ENCODE measurements around the gene C19orf73. TPM values are rescaled to one million over a fixed set of nuclear protein-coding genes. Genes with fewer than 3 reads are reported as not detected.
"Not testable (repeated sequence)": the region's sequence is repeated elsewhere in the genome, so short reads cannot be mapped to it uniquely, and the experiment has no call there.

The C19orf73 gene
- total RNA-seq, 1 donor from 2014 or later = 1.3 TPM

DNA sequence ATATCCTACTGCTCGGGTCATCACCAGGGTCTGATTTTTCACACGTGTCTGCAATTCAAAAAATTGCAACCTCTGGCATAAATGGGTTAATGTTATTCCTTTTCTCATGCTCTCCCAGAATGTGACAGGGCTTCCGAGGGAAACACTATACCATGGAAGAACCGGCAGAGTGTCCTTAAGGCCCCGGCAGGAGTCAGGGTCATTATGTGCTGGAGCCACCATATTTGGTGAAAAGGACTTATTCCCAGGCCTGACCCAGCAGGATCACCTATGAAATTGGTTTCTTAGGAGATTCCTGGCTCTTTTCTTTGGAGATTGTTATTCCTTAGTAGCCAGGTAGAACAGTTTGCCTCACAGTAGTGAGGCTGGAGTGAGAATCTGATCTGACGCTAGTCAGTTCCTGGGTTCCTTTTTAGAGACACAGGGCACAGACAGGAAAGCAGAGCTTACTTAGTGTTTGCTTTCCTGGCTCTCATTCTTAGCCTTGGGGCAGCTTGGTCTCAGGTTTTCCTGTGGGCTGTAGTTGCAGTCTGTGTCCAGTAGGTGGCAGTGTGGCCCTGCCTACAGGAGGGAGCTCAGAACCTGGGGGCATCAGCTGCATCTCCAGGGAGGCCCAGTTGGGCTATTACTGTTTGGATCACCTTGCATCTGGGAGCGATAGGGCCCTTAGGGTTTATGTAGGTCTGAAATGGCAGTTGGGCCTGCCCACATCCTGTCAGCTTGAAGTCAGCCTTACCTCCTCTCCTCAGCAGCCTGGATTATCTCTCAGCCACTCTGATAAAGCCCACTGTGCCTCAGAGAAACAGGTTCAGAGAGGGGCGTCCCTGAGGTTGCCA, 21.3 kb downstream of the C19orf73 start:
- ATAC-seq = peak; percentile 89

DNA sequence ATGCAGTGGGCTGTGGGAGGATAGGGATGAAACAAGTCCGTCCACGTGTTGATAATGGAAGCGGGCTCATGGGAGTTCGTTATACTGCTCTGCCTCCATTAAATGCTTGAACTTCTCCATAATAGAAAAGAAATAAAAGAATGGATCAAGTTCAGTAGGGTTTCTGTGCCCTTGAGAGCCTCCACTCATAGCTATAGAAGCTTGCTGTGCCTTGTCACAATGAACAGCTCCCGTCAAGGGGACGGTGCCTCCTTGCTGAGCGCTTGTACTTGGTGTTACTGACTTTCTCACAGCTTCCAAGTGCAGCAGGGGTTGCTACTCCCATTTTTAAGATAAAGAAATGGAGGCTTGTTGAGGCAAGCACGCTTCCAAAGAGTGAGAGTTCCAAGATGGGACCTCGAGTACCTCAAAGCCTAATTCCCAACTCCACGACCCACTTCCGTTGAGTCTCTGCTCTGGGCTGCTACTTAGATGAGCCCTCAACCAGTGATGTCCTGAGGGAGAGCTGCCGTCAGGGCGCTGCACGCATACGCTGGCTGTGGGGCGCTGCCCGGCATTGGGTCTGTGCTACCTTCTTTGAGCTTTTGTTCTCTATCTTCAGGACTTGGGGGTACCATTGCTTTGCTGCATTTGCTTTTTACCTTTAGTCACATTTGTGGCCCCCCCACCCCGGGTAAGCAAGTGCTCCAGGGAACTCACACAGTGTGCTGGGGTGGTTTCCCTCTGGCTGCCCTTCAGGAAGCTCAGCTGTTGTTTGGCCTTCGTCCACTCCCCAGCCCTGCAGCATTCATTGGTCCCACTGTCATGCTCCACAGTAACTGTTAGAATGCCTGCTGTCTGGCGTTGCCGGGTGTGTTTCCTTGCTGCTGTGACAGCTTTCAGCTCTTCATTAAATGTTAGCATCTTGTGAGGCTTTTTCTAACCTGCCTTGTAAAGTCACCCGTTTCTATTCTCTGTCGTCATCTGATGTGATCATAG, 24.1 kb downstream of the C19orf73 start:
- no peak for ATAC-seq

DNA sequence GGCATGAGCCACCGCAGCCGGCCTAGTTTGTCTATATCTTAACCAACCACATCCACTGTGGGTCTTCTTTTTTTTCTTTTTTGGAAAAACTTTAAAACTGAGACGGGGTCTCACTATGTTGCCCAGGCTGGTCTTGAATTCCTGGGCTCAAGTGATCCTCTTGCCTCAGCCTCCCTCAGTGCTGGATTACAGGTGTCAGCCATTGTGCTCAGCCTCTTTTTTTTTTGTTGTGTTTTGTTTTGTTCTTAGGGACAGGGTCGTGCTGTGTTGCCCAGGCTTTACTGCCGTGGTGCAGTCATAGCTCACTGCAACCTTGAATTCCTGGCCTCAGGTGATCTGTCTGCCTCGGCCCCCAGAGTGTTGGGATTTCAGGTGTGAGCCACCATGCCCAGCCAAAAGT, 26.3 kb downstream of the C19orf73 start:
- no peak for ATAC-seq

DNA sequence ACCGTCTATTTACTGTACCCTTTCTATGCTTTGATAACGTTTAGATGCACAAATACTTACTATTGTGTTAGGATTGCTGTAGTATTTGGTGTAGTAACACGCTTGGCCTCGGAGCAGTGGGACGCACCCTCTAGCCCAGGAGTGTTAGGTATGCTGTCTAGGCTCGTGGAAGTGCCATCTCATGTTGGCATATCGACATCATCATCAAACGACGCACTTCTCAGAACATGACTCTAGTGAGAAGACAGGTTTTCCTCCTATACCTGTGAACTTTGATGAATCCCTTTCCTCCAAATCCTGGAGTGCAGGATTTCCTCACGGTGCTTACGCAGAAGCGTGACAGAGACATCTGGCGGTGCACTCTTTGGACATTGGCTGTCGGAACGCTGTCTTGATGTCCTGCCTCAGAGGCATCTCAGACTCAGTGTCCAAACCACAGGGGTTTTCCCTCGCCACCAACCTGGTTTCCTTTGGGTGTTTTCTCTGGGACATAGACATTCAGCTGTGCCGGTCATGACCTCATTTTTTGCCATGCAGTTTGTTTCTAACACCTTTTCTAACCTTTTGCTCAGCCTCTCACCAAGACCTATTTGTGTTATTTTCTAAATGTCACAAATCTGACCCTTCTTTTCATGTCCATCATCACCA, 27.4 kb downstream of the C19orf73 start:
- no peak for ATAC-seq

DNA sequence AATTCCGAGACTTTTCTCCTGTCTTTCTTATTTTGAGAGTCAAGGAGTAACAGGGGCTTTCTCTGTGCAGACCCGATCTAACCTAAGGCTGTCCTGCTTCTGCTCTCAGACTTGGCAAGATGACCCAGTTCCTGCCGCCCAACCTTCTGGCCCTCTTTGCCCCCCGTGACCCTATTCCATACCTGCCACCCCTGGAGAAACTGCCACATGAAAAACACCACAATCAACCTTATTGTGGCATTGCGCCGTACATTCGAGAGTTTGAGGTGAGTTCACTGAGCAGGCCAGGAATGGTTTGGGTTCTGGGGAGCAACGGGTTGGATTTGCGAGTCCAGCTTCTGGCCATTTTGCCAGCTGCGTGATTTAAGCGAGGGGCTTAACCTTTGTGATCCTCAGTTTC, 32.6 kb downstream of the C19orf73 start:
- ATAC-seq = no peak

DNA sequence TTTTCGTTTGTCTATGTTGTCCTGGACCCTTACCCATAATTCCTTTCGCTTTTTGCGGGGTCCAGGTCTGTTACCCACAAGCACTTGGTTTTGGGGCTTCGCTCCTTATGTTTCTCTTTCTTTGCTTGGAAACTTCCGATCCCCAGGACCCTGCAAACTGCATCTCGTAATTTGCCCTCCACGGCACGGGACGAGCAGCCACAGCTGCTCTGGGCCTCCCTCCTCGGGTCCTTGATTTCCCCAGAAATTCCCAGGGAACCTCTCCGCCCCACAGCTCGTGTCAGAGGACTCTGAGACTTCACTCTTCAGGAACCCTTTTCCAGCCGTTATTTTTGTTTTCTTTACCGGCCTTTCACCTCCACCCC, 33.1 kb downstream of the C19orf73 start:
- no peak for ATAC-seq

DNA sequence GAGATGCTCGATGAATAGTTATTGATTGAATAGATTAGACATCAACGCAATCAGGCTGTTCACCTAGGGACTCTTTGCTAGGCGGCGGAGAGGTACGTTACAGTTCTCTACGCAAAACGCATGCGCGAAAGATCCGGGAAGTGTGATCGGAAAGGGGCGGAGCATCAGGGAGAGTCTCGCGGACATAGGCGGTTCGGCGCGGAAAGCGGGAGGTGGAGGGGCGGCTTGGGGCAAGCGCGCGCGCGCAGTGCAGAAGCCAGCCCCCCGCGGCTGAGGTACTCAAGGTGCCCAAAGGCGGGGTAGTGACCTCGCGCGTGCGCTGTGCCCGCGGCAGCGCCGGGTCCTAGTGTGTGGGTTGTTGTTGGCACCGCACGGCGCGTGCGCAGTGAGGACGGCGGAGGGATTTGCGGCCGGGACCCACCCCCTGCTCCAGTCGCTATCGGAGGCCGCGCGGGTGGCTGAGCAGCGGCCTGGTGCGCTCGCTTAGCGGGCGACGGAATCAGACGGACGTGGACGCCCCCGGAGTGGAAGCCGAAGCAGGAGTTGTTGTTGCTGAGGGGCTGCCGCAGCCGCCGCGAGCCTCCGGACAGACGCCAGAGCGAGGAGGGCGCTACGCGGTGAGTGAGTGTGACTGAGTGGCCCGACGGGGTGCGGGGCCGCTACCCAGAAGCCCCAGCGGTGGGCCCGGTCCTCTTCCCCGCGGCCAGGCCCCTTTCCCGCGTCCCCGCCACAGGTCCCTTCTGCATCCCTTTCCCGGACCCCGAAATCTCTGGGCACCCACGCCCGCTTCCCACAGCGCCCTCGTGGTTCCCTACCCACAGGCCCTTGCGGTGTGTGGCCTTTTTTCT, 33.7 kb downstream of the C19orf73 start, which contains the start of gene SNRNP70:
SNRNP70 (plus strand) TSS at position 432 of the 848 bp plus-strand sequence. CDS start 964 bp downstream, outside the sequence.
- ATAC-seq = peak; percentile 98

DNA sequence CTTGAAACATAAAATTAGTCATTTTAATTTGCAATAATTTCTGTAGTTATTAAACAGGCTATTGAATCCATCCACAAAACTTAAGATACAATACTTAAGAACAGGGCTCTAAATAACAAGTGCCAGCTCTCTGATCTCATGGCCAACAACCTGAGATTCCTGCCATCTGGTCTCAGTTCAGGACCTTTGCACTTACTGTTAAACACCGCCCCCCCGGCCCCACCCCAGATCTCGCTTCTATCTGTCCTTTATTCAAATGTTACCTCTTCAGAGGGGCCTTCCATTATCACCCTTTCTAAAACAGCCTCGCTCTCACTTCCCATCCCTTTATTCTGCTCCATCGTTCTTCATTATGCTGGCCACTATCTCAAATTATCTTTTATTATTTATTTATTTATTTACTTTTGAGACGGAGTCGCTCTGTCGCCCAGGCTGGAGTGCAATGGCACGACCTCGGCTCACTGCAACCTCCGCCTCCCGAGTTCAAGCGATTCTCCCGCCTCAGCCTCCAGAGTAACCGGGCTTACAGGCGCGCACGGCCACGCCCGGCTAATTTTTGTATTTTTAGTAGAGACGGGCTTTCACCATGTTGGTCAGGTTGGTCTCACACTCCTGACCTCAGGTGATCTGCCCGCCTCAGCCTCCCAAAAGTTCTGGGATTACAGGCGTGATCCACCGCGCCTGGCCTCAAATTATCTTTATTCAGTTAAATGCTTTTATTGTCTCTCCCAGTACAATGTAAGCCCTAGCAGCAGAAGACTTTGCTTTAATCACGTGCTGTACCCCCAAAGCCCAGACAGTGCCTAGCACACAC, 34.5 kb downstream of the C19orf73 start:
- ATAC-seq = no peak

DNA sequence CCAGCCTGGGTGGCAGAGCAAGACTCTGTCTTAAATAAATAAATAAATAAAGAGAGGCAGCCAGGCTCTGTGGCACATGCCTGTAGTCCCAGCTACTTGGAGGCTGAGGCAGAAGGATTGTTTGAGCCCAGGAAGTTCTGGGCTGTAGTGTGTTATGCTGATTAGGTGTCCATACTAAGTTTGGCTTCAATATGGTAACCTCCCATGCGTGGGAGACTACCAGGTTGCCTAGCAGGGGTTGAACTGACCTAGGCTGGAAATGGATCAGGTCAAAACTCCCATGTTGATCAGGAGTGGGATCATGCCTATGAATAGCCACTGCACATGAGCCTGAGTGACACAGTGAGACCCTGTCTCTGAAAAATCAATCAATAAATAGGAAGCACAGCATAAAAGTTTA, 37.7 kb downstream of the C19orf73 start:
- ATAC-seq = no peak

DNA sequence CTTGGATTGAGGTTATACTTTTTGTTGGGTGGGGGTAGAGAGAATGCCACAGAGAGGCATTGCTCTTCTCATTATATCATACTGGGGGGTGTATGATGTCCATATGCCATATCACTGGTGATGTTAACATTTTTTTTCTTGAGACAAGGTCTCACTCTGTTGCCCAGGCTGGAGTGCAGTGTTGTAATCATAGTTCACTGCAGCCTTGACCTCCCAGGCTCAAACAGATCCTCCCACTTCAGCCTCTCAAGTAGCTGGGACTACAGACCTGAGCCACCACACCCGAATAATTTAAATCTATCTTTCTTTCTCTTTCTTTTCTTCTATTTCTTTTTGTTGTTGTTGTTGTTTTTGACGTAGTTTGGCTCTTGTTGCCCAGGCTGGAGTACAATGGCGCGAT, 38.6 kb downstream of the C19orf73 start:
- ATAC-seq = no peak

DNA sequence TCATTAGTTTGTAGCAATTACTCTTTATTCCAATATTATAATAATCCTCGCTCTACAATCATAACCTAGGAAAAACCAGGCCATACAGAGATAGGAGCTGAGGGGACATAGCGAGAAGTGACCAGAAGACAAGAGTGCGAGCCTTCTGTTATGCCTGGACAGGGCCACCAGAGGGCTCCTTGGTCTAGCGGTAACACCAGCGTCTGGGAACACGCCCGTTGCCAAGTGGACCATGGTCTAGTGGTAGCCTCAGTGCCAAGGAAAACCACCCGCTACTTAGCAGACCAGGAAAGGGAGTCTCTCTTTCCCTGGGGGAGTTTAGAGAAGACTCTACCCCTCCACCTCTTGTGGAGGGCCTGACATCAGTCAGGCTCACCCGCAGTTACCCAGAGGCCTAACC, 44.1 kb downstream of the C19orf73 start:
- ATAC-seq = not testable (repeated sequence)

DNA sequence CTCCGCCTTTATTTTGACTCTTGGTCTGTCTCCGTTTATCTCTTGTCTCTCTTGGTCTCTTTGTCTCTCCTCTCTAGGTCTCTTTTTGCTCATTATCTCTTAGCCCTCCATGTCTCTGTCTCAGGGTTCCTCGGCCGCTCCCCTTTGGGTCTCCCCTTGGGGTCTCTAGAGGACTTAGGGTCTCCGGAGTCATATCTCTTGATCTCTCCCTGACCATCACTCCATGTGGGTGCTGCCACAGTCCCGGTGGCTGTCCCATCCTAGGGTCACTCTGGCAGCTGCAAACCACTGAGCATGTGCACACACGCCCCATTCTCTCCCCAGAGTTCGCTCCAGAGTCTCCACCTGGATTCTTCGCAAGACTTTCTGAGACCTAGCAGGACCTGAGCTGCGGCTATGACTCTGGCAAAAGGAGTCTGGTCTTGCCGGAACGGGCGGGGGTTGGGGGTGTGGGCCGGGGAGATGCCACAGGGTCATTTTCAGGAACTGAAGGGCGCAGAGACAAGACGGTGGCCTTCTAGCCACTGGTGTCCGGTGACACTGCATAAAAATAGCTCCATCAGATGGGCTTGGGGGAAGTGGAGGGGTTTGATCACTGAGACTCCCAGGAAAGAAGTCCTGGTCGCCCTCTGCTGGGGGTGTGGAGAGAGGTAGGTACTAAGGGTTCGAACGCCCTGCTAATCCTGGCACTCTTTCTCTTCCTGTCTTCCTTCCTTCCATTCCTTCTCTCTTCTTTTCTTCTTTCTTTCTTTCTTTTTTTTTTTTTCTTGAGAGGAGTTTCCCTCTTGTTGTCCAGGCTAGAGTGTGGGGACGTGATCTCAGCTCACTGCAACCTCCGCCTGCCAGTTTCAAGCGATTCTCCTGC, 45.2 kb downstream of the C19orf73 start:
- ATAC-seq = peak; percentile 21

DNA sequence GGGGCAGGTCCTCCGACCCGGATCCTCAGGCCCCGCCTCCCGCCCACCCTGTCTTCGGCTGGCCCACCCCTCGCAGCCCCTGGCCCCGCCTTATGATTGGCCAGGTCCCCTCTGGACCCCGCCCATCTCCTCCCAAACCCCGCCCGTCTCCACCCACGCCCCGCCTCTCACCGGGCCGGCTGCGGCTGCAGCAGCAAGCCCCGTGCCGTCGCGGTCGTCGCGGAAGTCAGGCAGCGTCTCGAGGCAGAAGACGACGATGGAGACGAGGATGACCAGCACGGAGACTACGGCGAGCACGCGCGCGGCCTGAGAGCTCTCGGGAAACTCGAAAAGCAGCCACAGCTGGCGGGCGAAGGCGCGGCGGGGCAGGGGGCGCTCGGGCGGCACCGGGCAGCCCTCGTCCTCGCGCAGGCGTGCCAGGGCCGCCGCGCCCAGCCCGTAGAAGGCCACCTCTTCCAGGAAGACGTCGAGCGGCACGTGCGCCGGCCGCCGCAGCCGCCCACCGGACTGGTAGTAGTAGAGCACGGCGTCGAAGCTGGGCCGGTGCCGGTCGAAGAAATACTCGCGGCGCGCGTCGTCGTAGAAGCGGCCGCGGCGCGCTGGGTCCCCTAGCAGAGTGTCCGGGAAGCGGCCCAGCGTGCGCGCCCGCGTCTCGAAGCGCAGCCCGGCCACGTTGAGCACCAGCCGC, 46.9 kb downstream of the C19orf73 start:
- ATAC-seq = peak; percentile 21

DNA sequence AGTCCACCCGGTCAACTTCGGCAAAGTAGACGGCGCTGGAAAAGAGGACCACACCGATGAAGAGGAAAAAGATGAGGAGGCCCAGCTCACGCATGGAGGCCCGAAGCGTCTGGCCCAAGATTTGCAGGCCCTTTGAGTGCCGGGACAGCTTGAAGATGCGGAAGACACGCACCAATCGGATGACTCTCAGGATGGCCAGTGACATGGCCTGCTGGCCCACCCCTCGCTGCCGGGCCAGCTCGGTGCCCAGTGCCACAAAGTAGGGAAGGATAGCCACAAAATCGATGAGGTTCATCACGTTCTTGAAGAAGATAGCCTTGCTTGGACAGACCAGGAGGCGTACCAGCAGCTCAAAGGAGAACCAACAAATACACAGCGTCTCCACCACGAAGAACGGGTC, 48.5 kb downstream of the C19orf73 start:
- no peak for ATAC-seq

DNA sequence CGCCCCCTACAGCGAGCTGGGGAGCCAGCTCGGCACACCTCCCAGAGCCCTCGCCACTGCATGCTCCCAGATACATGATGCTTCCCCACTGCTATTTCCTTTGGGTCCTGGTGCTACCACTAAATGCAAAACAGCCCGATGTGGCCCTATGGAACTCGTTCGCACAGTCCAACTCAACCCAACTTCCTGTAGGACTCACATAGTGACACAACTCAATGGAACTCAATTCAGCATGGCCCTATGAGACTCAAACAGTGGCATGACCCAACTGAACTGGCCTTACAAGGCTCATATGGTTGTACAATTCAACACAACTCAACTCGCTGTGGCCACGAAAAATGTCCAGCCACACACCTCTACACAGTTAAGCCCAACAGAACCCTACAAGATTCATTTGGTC, 49.9 kb downstream of the C19orf73 start:
- ATAC-seq = no peak

Measured in esophagus mucosa (tissue), 1 donor.